ENCODE data around the gene TMSB15B.
"Not testable (repeated sequence)": the region's sequence is repeated elsewhere in the genome, so short reads cannot be mapped to it uniquely, and the experiment has no call there.

Gene TMSB15B

DNA sequence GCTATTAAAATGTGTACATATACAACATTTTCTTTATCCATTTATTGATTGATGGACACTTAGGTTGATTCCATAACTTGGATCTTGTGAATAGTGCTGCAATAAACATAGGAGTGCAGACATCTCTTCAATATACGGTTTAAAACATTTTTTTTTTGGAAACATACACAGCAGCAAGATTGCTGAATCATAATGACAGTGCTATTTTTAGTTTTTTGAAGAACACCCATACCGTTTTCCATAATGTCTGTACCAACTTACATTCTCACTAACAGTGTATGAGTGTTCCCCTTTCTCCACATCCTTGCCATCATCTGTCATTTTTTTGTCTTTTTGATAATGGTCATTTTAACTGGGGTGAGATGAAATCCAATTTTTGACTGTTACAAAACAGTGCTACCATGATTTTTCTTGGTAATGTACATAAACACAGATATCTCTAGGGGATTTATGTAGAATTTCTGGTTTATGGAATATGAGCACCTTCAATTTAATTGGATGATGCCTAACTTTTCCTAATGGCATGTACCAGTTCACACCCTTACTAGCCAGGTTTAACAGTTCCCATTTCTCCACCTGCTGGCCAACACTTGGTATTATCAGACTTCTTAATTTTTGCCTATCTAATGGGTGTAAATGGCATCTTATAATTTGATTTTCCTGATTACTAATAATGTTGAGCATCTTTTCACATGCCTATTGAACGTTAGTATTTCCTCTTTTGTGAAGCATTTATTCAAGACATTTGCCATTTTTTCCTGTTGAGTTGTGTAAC lies 21.0 kb upstream of the TMSB15B start:
- H3K4me3 ChIP-seq (ENCODE audit: low read length in 2 of 2) = no peak overlapping the region
- no peaks in the 10 kb centered on the region for H3K27me3 ChIP-seq (ENCODE audit: control insufficient read depth in 1 of 2, insufficient read depth in 2 of 2, low read length in 2 of 2)
- no peaks in the 10 kb centered on the region for H3K9me3 ChIP-seq (ENCODE audit: control insufficient read depth in 2 of 2, low read length in 2 of 2)
- H3K9ac ChIP-seq (ENCODE audit: low read length in 2 of 2) = no peak overlapping the region
- H3K27ac ChIP-seq (ENCODE audit: low read length) = no peak overlapping the region
- H3K36me3 ChIP-seq (ENCODE audit: control insufficient read depth in 2 of 2, insufficient read depth in 2 of 2, low read length in 2 of 2) = no peaks in the 10 kb centered on the region
- no peaks in the 10 kb centered on the region for H3K4me1 ChIP-seq (ENCODE audit: control insufficient read depth, insufficient read depth, low read length)

DNA sequence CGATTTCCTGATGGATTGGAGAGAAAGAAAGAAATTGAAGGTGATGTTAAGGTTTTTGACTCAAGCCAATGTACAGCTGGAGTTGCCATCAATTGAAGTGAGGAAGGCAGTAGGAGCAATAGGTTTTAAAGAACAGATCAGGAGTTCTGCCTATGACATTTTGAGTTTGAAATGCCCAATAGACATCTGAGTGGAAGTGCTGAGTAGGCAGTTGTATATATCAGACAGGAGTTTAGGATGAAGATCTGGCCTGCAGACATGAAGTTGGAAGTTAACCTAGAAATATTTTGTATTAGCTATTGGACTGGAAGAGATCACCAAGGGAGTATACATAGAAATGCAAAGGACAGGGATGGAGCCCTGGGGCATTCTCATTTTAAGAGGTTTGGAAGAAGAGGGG lies 12.9 kb upstream of the TMSB15B start:
- Histone ChIP-seq H3K27me3 (ENCODE audit: control insufficient read depth in 1 of 2, insufficient read depth in 2 of 2, low read length in 2 of 2) (peaks cover 0 to 8% of the 10 kb centered on the region in 2 donors), H3K27ac (ENCODE audit: low read length) (no peak overlapping the region), H3K9ac (ENCODE audit: low read length in 2 of 2) (no peak overlapping the region), H3K36me3 (ENCODE audit: control insufficient read depth in 2 of 2, insufficient read depth in 2 of 2, low read length in 2 of 2) (no peaks in the 10 kb centered on the region), H3K4me3 (ENCODE audit: low read length in 2 of 2) (no peak overlapping the region), H3K4me1 (ENCODE audit: control insufficient read depth, insufficient read depth, low read length) (no peaks in the 10 kb centered on the region), H3K9me3 (ENCODE audit: control insufficient read depth in 2 of 2, low read length in 2 of 2) (no peaks in the 10 kb centered on the region)

DNA sequence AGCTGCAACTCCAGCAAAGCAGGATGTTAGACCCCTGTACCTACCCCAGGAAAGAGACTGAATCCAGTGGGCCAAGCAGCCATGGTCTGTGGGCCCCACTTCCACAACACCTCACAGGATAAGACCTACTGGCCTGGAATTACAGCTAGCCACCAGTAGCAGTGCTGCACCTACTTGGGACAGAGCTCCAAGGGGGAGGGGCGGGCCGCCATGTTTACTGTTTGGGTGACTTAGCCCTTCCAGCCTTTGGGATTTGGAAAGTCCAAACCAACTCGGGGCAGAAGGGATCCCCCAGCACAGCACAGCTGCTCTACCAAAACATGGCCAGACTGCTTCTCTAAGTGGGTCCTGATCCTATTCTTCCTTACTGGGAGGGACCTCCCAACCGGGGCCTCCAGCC lies 9.1 kb upstream of the TMSB15B start:
- Histone ChIP-seq H3K9me3 (ENCODE audit: control insufficient read depth in 2 of 2, low read length in 2 of 2) (no peaks in the 10 kb centered on the region), H3K4me3 (ENCODE audit: low read length in 2 of 2) (no peak overlapping the region), H3K27me3 (ENCODE audit: control insufficient read depth in 1 of 2, insufficient read depth in 2 of 2, low read length in 2 of 2) (peaks cover 0 to 8% of the 10 kb centered on the region in 2 donors), H3K9ac (ENCODE audit: low read length in 2 of 2) (no peak overlapping the region), H3K27ac (ENCODE audit: low read length) (no peak overlapping the region), H3K36me3 (ENCODE audit: control insufficient read depth in 2 of 2, insufficient read depth in 2 of 2, low read length in 2 of 2) (no peaks in the 10 kb centered on the region), H3K4me1 (ENCODE audit: control insufficient read depth, insufficient read depth, low read length) (no peaks in the 10 kb centered on the region)

DNA sequence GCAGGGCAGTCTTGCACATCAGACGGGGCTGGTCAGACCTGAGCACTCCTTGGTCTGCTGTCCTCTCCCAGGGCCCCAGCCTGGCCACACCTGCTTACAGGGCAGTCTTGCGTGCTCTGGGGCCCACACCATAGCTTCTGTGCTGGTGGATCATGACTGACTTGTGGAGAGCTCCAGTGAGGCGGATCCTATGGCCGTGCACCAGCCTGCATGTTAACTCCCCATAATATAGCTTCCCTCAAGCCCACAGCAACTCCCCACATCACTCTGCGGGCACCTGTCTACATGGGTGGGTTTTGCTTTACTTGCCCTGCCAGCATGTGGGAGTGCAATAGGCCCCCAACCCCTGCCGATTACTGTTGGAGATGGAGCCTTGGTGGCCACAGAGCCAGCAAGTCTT lies 8.2 kb upstream of the TMSB15B start:
- H3K4me1 ChIP-seq (ENCODE audit: control insufficient read depth, insufficient read depth, low read length) = no peaks in the 10 kb centered on the region
- no peaks in the 10 kb centered on the region for H3K9me3 ChIP-seq (ENCODE audit: control insufficient read depth in 2 of 2, low read length in 2 of 2)
- no peak overlapping the region for H3K4me3 ChIP-seq (ENCODE audit: low read length in 2 of 2)
- peaks cover 0 to 8% of the 10 kb centered on the region in 2 donors for H3K27me3 ChIP-seq (ENCODE audit: control insufficient read depth in 1 of 2, insufficient read depth in 2 of 2, low read length in 2 of 2)
- no peak overlapping the region for H3K9ac ChIP-seq (ENCODE audit: low read length in 2 of 2)
- H3K36me3 ChIP-seq (ENCODE audit: control insufficient read depth in 2 of 2, insufficient read depth in 2 of 2, low read length in 2 of 2) = no peaks in the 10 kb centered on the region
- H3K27ac ChIP-seq (ENCODE audit: low read length) = no peak overlapping the region

DNA sequence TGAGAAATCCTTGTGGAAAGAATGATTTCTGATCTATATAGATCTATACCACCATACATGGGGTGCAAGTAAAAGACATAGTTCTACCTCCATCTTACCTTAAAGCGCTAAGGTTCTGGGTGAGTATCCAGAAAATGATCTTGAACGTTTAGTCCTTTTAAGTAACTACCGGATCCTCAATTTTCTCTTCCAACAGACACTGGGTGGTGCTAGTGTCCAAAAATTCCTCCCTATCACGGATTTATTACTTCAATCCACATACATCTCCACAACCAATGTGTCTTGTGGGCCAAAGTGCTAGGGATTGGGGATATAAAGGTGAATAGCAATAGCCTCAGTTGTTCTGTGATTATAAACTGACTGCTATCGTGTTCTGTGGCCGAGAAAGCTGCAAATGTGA lies 1.8 kb upstream of the TMSB15B start:
- H3K9me3 ChIP-seq (ENCODE audit: control insufficient read depth in 2 of 2, low read length in 2 of 2); H3K4me1 ChIP-seq (ENCODE audit: control insufficient read depth, insufficient read depth, low read length); H3K36me3 ChIP-seq (ENCODE audit: control insufficient read depth in 2 of 2, insufficient read depth in 2 of 2, low read length in 2 of 2); H3K27ac ChIP-seq (ENCODE audit: low read length); H3K27me3 ChIP-seq (ENCODE audit: control insufficient read depth in 1 of 2, insufficient read depth in 2 of 2, low read length in 2 of 2); H3K4me3 ChIP-seq (ENCODE audit: low read length in 2 of 2); H3K9ac ChIP-seq (ENCODE audit: low read length in 2 of 2): not testable (repeated sequence)

DNA sequence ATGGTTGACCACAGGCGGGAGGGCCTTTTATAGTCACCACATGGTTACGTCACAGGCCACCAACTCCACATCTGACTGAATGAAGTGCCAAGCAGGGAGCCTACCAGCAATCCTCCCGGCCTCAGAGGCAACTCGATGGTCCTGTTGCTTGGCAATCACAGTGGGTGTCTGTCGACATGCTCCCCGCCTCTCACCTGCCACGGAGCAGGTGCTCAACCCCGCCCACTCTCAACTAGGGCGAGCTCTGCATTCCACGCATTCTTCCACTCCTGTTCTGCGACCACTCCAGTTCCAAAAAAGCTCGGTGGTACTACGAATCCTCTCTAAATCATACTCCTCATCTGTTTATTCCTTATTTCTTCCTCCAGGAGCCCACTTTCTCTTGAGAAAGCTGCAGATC lies 21.1 kb downstream of the TMSB15B start:
- H3K27me3 ChIP-seq (ENCODE audit: control insufficient read depth in 1 of 2, insufficient read depth in 2 of 2, low read length in 2 of 2); H3K9me3 ChIP-seq (ENCODE audit: control insufficient read depth in 2 of 2, low read length in 2 of 2): not testable (repeated sequence)

DNA sequence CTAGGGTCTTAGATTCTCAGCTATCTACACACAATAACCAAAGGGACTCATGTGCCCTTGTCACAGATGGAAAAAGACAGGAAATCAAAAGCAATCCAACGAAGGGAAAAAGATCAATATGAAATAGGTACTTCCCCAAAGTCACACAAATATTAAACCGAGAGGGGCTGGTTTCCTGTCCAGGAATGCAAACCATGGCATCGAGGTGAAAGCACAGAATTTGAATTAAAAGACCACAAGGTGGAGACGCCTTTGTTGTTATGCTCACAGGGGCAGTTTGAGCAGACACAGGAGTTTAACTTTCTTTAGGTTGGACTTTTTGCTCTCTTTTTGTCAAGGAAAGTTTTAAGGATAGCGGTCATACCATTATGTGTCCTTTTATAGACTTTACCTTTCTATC lies 36.8 kb downstream of the TMSB15B start:
- H3K9ac ChIP-seq (ENCODE audit: low read length in 2 of 2) = no peak overlapping the region

More for the DNA sequence above, 21.1 kb downstream of the TMSB15B start:
- not testable (repeated sequence) for H3K27ac ChIP-seq (ENCODE audit: low read length); H3K4me3 ChIP-seq (ENCODE audit: low read length in 2 of 2); H3K9ac ChIP-seq (ENCODE audit: low read length in 2 of 2); H3K4me1 ChIP-seq (ENCODE audit: control insufficient read depth, insufficient read depth, low read length); H3K36me3 ChIP-seq (ENCODE audit: control insufficient read depth in 2 of 2, insufficient read depth in 2 of 2, low read length in 2 of 2)

DNA sequence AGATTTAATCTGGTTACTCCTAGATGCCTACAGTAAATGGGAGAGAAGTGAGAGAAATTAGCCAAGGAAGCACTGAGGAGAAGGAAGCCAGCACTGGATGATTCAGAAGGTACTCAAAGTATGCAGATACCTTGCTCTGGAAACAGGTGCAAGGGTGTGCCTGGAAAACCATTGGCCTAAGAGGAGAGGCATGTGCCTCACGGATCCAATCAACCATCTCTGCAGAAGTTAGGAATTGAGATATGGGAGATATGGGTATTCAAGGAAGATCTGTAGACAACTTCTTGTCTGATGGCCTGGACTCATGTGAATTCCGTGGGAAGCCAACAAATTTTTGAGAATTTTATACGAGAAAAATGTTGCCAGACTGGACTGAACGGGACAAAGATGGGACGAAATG lies 46.4 kb downstream of the TMSB15B start:
- no peak overlapping the region for H3K9ac ChIP-seq (ENCODE audit: low read length in 2 of 2)
- no peaks in the 10 kb centered on the region for H3K36me3 ChIP-seq (ENCODE audit: control insufficient read depth in 2 of 2, insufficient read depth in 2 of 2, low read length in 2 of 2)
- no peaks in the 10 kb centered on the region for H3K9me3 ChIP-seq (ENCODE audit: control insufficient read depth in 2 of 2, low read length in 2 of 2)
- H3K27me3 ChIP-seq (ENCODE audit: control insufficient read depth in 1 of 2, insufficient read depth in 2 of 2, low read length in 2 of 2) = peaks cover 0 to 8% of the 10 kb centered on the region in 2 donors
- H3K4me1 ChIP-seq (ENCODE audit: control insufficient read depth, insufficient read depth, low read length) = no peaks in the 10 kb centered on the region
- H3K27ac ChIP-seq (ENCODE audit: low read length) = no peak overlapping the region
- H3K4me3 ChIP-seq (ENCODE audit: low read length in 2 of 2) = no peak overlapping the region

More for the DNA sequence above, 36.8 kb downstream of the TMSB15B start:
- Histone ChIP-seq H3K27ac (ENCODE audit: low read length) (no peak overlapping the region), H3K4me3 (ENCODE audit: low read length in 2 of 2) (no peak overlapping the region), H3K9me3 (ENCODE audit: control insufficient read depth in 2 of 2, low read length in 2 of 2) (no peaks in the 10 kb centered on the region), H3K4me1 (ENCODE audit: control insufficient read depth, insufficient read depth, low read length) (no peaks in the 10 kb centered on the region), H3K36me3 (ENCODE audit: control insufficient read depth in 2 of 2, insufficient read depth in 2 of 2, low read length in 2 of 2) (no peaks in the 10 kb centered on the region), H3K27me3 (ENCODE audit: control insufficient read depth in 1 of 2, insufficient read depth in 2 of 2, low read length in 2 of 2) (peaks cover 0 to 17% of the 10 kb centered on the region in 2 donors)

DNA sequence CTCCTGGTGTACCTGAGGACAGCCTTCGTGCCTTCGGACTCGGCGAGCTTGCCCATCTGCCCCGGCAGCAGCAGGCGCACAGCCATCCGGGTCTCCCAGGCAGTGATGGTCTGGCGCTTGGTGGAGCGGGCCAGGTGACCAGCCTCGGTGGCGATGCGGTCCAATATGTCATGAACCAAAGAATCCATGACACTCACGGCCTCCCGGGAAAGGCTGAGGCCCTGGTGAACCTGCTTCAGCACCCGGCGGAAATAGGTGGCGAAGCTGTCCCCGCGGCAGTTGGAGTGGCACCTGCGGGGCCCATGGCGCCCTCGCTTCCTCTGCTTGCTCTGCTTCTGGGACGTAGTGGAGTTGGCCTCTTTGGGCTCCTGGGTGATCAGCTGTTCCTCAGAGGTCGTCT lies 50.7 kb downstream of the TMSB15B start:
- Histone ChIP-seq H3K36me3 (ENCODE audit: control insufficient read depth in 2 of 2, insufficient read depth in 2 of 2, low read length in 2 of 2) (no peaks in the 10 kb centered on the region), H3K9me3 (ENCODE audit: control insufficient read depth in 2 of 2, low read length in 2 of 2) (no peaks in the 10 kb centered on the region), H3K27me3 (ENCODE audit: control insufficient read depth in 1 of 2, insufficient read depth in 2 of 2, low read length in 2 of 2) (peaks cover 0 to 10% of the 10 kb centered on the region in 2 donors), H3K4me1 (ENCODE audit: control insufficient read depth, insufficient read depth, low read length) (no peaks in the 10 kb centered on the region), H3K27ac (ENCODE audit: low read length) (no peak overlapping the region), H3K4me3 (ENCODE audit: low read length in 2 of 2) (no peak overlapping the region), H3K9ac (ENCODE audit: low read length in 2 of 2) (no peak overlapping the region)

DNA sequence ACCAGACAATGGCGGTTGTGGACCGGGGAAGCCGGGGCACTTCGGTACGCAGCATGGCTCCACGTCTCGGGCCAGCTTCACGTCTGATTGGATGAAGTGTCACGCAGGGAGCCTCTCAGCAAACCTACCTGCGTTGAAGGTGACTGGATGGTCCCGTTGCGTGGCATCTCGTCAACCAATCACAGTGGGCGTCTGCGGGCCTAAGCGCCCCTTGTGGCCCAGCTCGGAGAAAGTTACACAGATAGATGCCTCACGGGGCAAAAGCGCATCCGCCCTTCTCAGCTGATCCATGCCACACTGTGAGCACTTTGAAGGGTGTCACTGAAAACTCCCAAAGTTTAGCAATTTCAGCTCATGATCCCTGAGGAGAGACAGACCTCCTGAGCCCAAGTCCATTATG lies 51.2 kb downstream of the TMSB15B start, which contains the start of gene H2BW1:
TSS of gene H2BW1 (minus strand) at position 103 of the 400 bp plus-strand sequence. CDS start 132 bp downstream, outside the sequence.
- H3K9ac ChIP-seq (ENCODE audit: low read length in 2 of 2) = no peak within 1 kb of the TSS
- H3K9me3 ChIP-seq (ENCODE audit: control insufficient read depth in 2 of 2, low read length in 2 of 2) = no peaks in the 10 kb centered on the region
- H3K27me3 ChIP-seq (ENCODE audit: control insufficient read depth in 1 of 2, insufficient read depth in 2 of 2, low read length in 2 of 2) = peaks cover 0 to 11% of the 10 kb centered on the region in 2 donors
- no peaks in the 10 kb centered on the region for H3K36me3 ChIP-seq (ENCODE audit: control insufficient read depth in 2 of 2, insufficient read depth in 2 of 2, low read length in 2 of 2)
- H3K27ac ChIP-seq (ENCODE audit: low read length) = no peak within 1 kb of the TSS
- no peaks in the 10 kb centered on the region for H3K4me1 ChIP-seq (ENCODE audit: control insufficient read depth, insufficient read depth, low read length)
- no peak within 1 kb of the TSS for H3K4me3 ChIP-seq (ENCODE audit: low read length in 2 of 2)

DNA sequence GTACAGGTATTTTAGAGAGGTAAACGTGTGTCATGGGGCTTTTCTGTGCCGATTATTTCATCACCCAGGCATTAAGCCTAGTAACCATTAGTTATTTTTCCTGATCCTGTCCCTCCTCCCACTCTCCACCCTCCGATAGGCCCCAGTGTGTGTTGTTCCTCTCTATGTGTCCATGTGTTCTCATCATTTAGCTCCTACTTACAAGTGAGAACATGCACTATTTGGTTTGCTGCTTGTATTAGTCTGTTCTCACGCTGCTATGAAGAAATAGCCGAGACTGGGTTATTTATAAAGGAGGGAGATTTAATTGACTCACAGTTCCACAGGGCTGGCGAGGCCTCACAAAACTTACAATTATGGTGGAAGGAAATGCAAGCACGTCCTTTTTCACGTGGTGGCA lies 53.1 kb downstream of the TMSB15B start:
- not testable (repeated sequence) for H3K27ac ChIP-seq (ENCODE audit: low read length); H3K36me3 ChIP-seq (ENCODE audit: control insufficient read depth in 2 of 2, insufficient read depth in 2 of 2, low read length in 2 of 2); H3K4me3 ChIP-seq (ENCODE audit: low read length in 2 of 2); H3K27me3 ChIP-seq (ENCODE audit: control insufficient read depth in 1 of 2, insufficient read depth in 2 of 2, low read length in 2 of 2); H3K4me1 ChIP-seq (ENCODE audit: control insufficient read depth, insufficient read depth, low read length); H3K9me3 ChIP-seq (ENCODE audit: control insufficient read depth in 2 of 2, low read length in 2 of 2); H3K9ac ChIP-seq (ENCODE audit: low read length in 2 of 2)
